ENCODE results near the gene SP5. TPM values are rescaled to one million over a fixed set of nuclear protein-coding genes. Genes with fewer than 3 reads are reported as not detected.
A peak's percentile ranks its signal among the peaks of the same experiment; 100 is the strongest.

SP5 gene
- polyA plus RNA-seq, 5 donors = 7.1 to 16.9 (median 8.5) TPM

GRCh38 chr2:170707821-170708795, 7.0 kb upstream of the SP5 start:
- no peak for DNase-seq

GRCh38 chr2:170710609-170710979, 4.5 kb upstream of the SP5 start:
- DNase-seq = no peak

GRCh38 chr2:170711196-170711773, 3.9 kb upstream of the SP5 start:
- DNase-seq = no peak

GRCh38 chr2:170711774-170712652, 3.1 kb upstream of the SP5 start:
- DNase-seq = peak in 1 of 2 donors; percentile 18

- DNase-seq = no peak
Measured at GRCh38 chr2:170712653-170713542, 2.2 kb upstream of the SP5 start.

- DNase-seq = peak in 1 of 2 donors; percentile 17
Measured at GRCh38 chr2:170713543-170714380, 1.4 kb upstream of the SP5 start.

- peak in 1 of 2 donors; percentile 30 for DNase-seq
Measured at GRCh38 chr2:170714381-170715061, 616 bp upstream of the SP5 start.

GRCh38 chr2:170715932-170716777, 1.0 kb downstream of the SP5 start:
- DNase-seq = no peak

- DNase-seq = peak in 1 of 2 donors; percentile 45
Measured at GRCh38 chr2:170716851-170717598, 1.9 kb downstream of the SP5 start.

GRCh38 chr2:170717599-170717963, 2.4 kb downstream of the SP5 start:
- DNase-seq = no peak

- DNase-seq = no peak
Measured at GRCh38 chr2:170717991-170718589, 3.0 kb downstream of the SP5 start.

GRCh38 chr2:170719810-170720209, 4.7 kb downstream of the SP5 start:
- DNase-seq = no peak

GRCh38 chr2:170721678-170722077, 6.5 kb downstream of the SP5 start:
- DNase-seq = no peak

GRCh38 chr2:170722301-170722700, 7.2 kb downstream of the SP5 start:
- peak in 1 of 2 donors; percentile 45 for DNase-seq

GRCh38 chr2:170723446-170723958, 8.4 kb downstream of the SP5 start:
- DNase-seq = no peak

GRCh38 chr2:170733798-170734600, 18.9 kb downstream of the SP5 start:
- DNase-seq = no peak

Data from right lung (tissue), 5 donors.